ENCODE results near the gene MYO1E. TPM values are rescaled to one million over a fixed set of nuclear protein-coding genes. Genes with fewer than 3 reads are reported as not detected.

MYO1E gene
- polyA plus RNA-seq, 1 donor from 2014 or later = 0.38 TPM

DNA sequence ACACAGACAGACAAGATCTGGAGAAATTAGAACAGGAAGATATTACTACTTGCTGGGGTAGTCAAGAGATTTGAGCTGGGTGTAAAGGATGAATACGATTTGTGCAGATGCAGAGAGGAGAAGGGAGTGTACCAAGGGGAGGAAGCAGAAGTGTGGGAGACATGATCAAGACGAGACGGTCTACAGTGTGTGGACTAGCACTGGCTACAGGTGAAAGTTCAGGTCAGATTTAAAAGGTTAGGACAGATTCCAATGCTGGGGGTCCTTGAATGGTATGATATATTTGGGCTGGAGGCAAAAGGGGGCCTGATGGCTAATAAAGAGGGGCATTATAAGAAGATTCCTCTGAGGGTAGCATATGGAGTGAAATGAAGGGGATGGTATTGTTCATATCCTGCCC, 154.0 kb downstream of the MYO1E start:
- Histone ChIP-seq H3K9me2 (ENCODE audit: insufficient read depth, low read length) (no peaks in the 10 kb centered on the region), H3K4me2 (ENCODE audit: low read length) (no peak overlapping the region), H3K4me3 (ENCODE audit: low read length) (no peak overlapping the region), H3K79me2 (replicated peaks; ENCODE audit: insufficient read depth, low read length) (no peaks in the 10 kb centered on the region), H3K36me3 (ENCODE audit: insufficient read depth, low read length) (no peaks in the 10 kb centered on the region), H3F3A (ENCODE audit: insufficient read depth, low read length, poor library complexity, severe bottlenecking) (no peaks in the 10 kb centered on the region), H2AFZ (ENCODE audit: low read depth, low read length) (no peak overlapping the region), H3K9me3 (ENCODE audit: low read length) (no peaks in the 10 kb centered on the region), H3K9ac (ENCODE audit: low read length) (no peak overlapping the region), H3K27me3 (ENCODE audit: insufficient read depth, low read depth, low read length) (no peaks in the 10 kb centered on the region), H3K27ac (ENCODE audit: low read length) (no peak overlapping the region), H4K20me1 (ENCODE audit: insufficient read depth) (no peaks in the 10 kb centered on the region)
- no peak for TF ChIP-seq EP300 (conservative IDR thresholded peaks at IDR 0.05; ENCODE audit: poor library complexity, severe bottlenecking)
- TF ChIP-seq, protein P1, sequence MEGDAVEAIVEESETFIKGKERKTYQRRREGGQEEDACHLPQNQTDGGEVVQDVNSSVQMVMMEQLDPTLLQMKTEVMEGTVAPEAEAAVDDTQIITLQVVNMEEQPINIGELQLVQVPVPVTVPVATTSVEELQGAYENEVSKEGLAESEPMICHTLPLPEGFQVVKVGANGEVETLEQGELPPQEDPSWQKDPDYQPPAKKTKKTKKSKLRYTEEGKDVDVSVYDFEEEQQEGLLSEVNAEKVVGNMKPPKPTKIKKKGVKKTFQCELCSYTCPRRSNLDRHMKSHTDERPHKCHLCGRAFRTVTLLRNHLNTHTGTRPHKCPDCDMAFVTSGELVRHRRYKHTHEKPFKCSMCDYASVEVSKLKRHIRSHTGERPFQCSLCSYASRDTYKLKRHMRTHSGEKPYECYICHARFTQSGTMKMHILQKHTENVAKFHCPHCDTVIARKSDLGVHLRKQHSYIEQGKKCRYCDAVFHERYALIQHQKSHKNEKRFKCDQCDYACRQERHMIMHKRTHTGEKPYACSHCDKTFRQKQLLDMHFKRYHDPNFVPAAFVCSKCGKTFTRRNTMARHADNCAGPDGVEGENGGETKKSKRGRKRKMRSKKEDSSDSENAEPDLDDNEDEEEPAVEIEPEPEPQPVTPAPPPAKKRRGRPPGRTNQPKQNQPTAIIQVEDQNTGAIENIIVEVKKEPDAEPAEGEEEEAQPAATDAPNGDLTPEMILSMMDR (IDR thresholded peaks at IDR 0.05; ENCODE audit: poor library complexity, severe bottlenecking) = no peak
- TF ChIP-seq TAF1 (IDR thresholded peaks at IDR 0.05; ENCODE audit: low read depth) = no peak
- TF ChIP-seq RAD21 (conservative IDR thresholded peaks at IDR 0.05) = no peak
- TF ChIP-seq EZH2 (IDR thresholded peaks at IDR 0.05; ENCODE audit: borderline replicate concordance, insufficient read depth, low read length, poor library complexity, severe bottlenecking) = no peak
- no peak for TF ChIP-seq SMC3 (conservative IDR thresholded peaks at IDR 0.05; ENCODE audit: poor library complexity)
- no peak for TF ChIP-seq POLR2AphosphoS5 (IDR thresholded peaks at IDR 0.05)
- TF ChIP-seq, protein P2, sequence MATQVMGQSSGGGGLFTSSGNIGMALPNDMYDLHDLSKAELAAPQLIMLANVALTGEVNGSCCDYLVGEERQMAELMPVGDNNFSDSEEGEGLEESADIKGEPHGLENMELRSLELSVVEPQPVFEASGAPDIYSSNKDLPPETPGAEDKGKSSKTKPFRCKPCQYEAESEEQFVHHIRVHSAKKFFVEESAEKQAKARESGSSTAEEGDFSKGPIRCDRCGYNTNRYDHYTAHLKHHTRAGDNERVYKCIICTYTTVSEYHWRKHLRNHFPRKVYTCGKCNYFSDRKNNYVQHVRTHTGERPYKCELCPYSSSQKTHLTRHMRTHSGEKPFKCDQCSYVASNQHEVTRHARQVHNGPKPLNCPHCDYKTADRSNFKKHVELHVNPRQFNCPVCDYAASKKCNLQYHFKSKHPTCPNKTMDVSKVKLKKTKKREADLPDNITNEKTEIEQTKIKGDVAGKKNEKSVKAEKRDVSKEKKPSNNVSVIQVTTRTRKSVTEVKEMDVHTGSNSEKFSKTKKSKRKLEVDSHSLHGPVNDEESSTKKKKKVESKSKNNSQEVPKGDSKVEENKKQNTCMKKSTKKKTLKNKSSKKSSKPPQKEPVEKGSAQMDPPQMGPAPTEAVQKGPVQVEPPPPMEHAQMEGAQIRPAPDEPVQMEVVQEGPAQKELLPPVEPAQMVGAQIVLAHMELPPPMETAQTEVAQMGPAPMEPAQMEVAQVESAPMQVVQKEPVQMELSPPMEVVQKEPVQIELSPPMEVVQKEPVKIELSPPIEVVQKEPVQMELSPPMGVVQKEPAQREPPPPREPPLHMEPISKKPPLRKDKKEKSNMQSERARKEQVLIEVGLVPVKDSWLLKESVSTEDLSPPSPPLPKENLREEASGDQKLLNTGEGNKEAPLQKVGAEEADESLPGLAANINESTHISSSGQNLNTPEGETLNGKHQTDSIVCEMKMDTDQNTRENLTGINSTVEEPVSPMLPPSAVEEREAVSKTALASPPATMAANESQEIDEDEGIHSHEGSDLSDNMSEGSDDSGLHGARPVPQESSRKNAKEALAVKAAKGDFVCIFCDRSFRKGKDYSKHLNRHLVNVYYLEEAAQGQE (IDR thresholded peaks at IDR 0.05; ENCODE audit: borderline replicate concordance) = no peak
- no peak for TF ChIP-seq MXI1 (conservative IDR thresholded peaks at IDR 0.05; ENCODE audit: poor library complexity, severe bottlenecking)

DNA sequence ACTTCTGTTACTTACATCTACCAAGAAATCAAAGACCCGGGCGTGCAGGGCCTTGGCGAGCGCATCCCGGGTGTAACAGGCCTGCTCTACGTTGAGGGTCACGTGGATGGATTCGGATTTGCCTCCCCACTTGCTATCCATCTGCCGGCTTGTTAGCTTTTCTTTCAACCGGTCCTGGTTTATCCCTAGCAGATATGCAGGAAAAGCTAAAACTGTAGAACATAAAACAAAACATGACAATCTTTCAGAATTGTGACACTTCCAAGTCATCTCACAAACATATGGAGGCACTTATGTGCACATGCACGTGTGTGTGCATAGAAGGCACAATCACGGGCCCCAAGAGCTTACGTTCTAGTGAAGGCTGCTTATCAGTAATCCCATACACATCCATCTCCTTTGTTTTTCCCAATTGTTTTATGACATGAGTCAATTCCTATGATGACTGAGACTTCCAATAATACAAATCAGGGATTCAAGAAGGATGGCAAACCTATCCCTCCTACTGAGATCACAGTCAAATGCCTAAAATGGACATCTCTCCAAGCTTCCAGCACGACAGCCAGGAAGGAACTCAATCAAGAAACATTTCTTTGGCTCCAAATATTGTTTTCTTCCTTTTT, 154.7 kb downstream of the MYO1E start:
- Histone ChIP-seq H3K4me3 (ENCODE audit: low read length) (no peak overlapping the region), H2AFZ (ENCODE audit: low read depth, low read length) (no peak overlapping the region), H3K36me3 (ENCODE audit: insufficient read depth, low read length) (no peaks in the 10 kb centered on the region), H3K79me2 (replicated peaks; ENCODE audit: insufficient read depth, low read length) (no peaks in the 10 kb centered on the region), H3K9ac (ENCODE audit: low read length) (no peak overlapping the region), H3K9me2 (ENCODE audit: insufficient read depth, low read length) (no peaks in the 10 kb centered on the region), H4K20me1 (ENCODE audit: insufficient read depth) (no peaks in the 10 kb centered on the region), H3K27me3 (ENCODE audit: insufficient read depth, low read depth, low read length) (no peaks in the 10 kb centered on the region), H3K4me2 (ENCODE audit: low read length) (no peak overlapping the region), H3F3A (ENCODE audit: insufficient read depth, low read length, poor library complexity, severe bottlenecking) (no peaks in the 10 kb centered on the region), H3K9me3 (ENCODE audit: low read length) (no peaks in the 10 kb centered on the region), H3K27ac (ENCODE audit: low read length) (no peak overlapping the region)
- no peak for TF ChIP-seq EP300 (conservative IDR thresholded peaks at IDR 0.05; ENCODE audit: poor library complexity, severe bottlenecking)
